Measurements from ENCODE around the gene IQSEC3.

IQSEC3 gene

GRCh38 chr12:152440-152839 lies 85.9 kb downstream of the IQSEC3 start:
- TF ChIP-seq CTCF (IDR thresholded peaks at IDR 0.05; ENCODE audit: low read length, missing control alignments), result no peak
- DNase-seq (ENCODE audit: low read depth), result peak; percentile 66
- H3K4me3 ChIP-seq (replicated peaks; ENCODE audit: low read depth, low read length), result no peak overlapping the region

- peak; percentile 47 for DNase-seq (ENCODE audit: low read depth)
- TF ChIP-seq CTCF (IDR thresholded peaks at IDR 0.05; ENCODE audit: low read length, missing control alignments), result peak; percentile 75
- no peak overlapping the region for H3K4me3 ChIP-seq (replicated peaks; ENCODE audit: low read depth, low read length)
Measured at GRCh38 chr12:153080-153746, 86.6 kb downstream of the IQSEC3 start.

GRCh38 chr12:154058-154457 lies 87.5 kb downstream of the IQSEC3 start:
- no peak overlapping the region for H3K4me3 ChIP-seq (replicated peaks; ENCODE audit: low read depth, low read length)
- no peak for DNase-seq (ENCODE audit: low read depth)
- TF ChIP-seq CTCF (IDR thresholded peaks at IDR 0.05; ENCODE audit: low read length, missing control alignments), result no peak

GRCh38 chr12:155006-155405 lies 88.4 kb downstream of the IQSEC3 start:
- H3K4me3 ChIP-seq (replicated peaks; ENCODE audit: low read depth, low read length), result no peak overlapping the region
- TF ChIP-seq CTCF (IDR thresholded peaks at IDR 0.05; ENCODE audit: low read length, missing control alignments), result no peak
- DNase-seq (ENCODE audit: low read depth), result no peak

GRCh38 chr12:155646-156045 lies 89.1 kb downstream of the IQSEC3 start:
- TF ChIP-seq CTCF (IDR thresholded peaks at IDR 0.05; ENCODE audit: low read length, missing control alignments), result no peak
- no peak overlapping the region for H3K4me3 ChIP-seq (replicated peaks; ENCODE audit: low read depth, low read length)
- DNase-seq (ENCODE audit: low read depth), result no peak

- TF ChIP-seq CTCF (IDR thresholded peaks at IDR 0.05; ENCODE audit: low read length, missing control alignments), result no peak
- H3K4me3 ChIP-seq (replicated peaks; ENCODE audit: low read depth, low read length), result no peak overlapping the region
- no peak for DNase-seq (ENCODE audit: low read depth)
Measured at GRCh38 chr12:156945-157344, 90.4 kb downstream of the IQSEC3 start.

GRCh38 chr12:157644-158043 lies 91.1 kb downstream of the IQSEC3 start:
- TF ChIP-seq CTCF (IDR thresholded peaks at IDR 0.05; ENCODE audit: low read length, missing control alignments), result no peak
- H3K4me3 ChIP-seq (replicated peaks; ENCODE audit: low read depth, low read length), result no peak overlapping the region
- no peak for DNase-seq (ENCODE audit: low read depth)
